Spleen (tissue), 7 donors: ENCODE results near the gene GPR6.

Experiments
- POLR2AphosphoS5 ChIP-seq, 3 donors: sonication (generic); formaldehyde crosslinking; IDR thresholded peaks; one replicate each; pipeline ENCODE4 v1.5.1; 2017; ENCODE audit warnings: antibody characterized with exemption in 3 of 3
- TF ChIP-seq, protein P1 (sequence below), 11 experiments: fragments of 200-600 bp in 7 of 11; fragments of 450-650 bp in 4 of 11; sonication (generic) in 4 of 11; IDR thresholded peaks in 8 of 11; conservative IDR thresholded peaks in 3 of 11; 1 replicate in 7 of 11; 2 replicates in 4 of 11; pipeline versions ENCODE4 v1.4.0 to v1.8.0; 2016 to 2021; ENCODE audit warnings: antibody characterized with exemption in 11 of 11, inconsistent platforms in 4 of 11, mild to moderate bottlenecking in 1 of 11
- donor health status: DM: no; HTN: no; CAD: no; lungs with moderate emphysema.
- donor health status: DM: no; HTN: no; CAD: no.
- donor health status: DM: no; HTN: no; CAD: no.

GRCh38 chr6:110018486-110018885, 40.4 kb downstream of the GPR6 start:
- TF ChIP-seq, protein P1, sequence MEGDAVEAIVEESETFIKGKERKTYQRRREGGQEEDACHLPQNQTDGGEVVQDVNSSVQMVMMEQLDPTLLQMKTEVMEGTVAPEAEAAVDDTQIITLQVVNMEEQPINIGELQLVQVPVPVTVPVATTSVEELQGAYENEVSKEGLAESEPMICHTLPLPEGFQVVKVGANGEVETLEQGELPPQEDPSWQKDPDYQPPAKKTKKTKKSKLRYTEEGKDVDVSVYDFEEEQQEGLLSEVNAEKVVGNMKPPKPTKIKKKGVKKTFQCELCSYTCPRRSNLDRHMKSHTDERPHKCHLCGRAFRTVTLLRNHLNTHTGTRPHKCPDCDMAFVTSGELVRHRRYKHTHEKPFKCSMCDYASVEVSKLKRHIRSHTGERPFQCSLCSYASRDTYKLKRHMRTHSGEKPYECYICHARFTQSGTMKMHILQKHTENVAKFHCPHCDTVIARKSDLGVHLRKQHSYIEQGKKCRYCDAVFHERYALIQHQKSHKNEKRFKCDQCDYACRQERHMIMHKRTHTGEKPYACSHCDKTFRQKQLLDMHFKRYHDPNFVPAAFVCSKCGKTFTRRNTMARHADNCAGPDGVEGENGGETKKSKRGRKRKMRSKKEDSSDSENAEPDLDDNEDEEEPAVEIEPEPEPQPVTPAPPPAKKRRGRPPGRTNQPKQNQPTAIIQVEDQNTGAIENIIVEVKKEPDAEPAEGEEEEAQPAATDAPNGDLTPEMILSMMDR (IDR thresholded peaks at IDR 0.05 in 8 of 11, conservative IDR thresholded peaks at IDR 0.05 in 3 of 11): no peak
- TF ChIP-seq POLR2AphosphoS5 (IDR thresholded peaks at IDR 0.05): no peak
